ENCODE results near the gene HTN3. TPM values are rescaled to one million over a fixed set of nuclear protein-coding genes. Genes with fewer than 3 reads are reported as not detected.
"Not testable (repeated sequence)": the region's sequence is repeated elsewhere in the genome, so short reads cannot be mapped to it uniquely, and the experiment has no call there.

The HTN3 gene
- not detected for total RNA-seq

GRCh38 chr4:70028159-70028558 is at the start of gene HTN3:
TSS of gene HTN3 (plus strand) at chr4:70028459. CDS start at chr4:70030741, 2,282 bp downstream.
- ATAC-seq, result not testable (repeated sequence)

GRCh38 chr4:69984030-69984443 is 44.2 kb upstream of the HTN3 start:
- ATAC-seq, result peak; percentile 92

GRCh38 chr4:69986663-69987062 is 41.6 kb upstream of the HTN3 start:
- ATAC-seq, result no peak

- no peak for ATAC-seq
These were observed 37.2 kb upstream of the HTN3 start for GRCh38 chr4:69991016-69991415.

- ATAC-seq, result no peak
These were observed 33.5 kb upstream of the HTN3 start for GRCh38 chr4:69994782-69995181.

GRCh38 chr4:69995526-69996016 is 32.7 kb upstream of the HTN3 start, which contains the start of gene STATH:
TSS of gene STATH (plus strand) at chr4:69995966. CDS start at chr4:69998438, 2,472 bp downstream.
- peak; percentile 82 for ATAC-seq

- no peak for ATAC-seq
These were observed 28.8 kb upstream of the HTN3 start for GRCh38 chr4:69999420-69999819.

GRCh38 chr4:70000711-70001110 is 27.5 kb upstream of the HTN3 start:
- ATAC-seq, result no peak

- ATAC-seq, result no peak
These were observed 25.8 kb upstream of the HTN3 start for GRCh38 chr4:70002507-70002906.

- ATAC-seq, result no peak
These were observed 19.5 kb upstream of the HTN3 start for GRCh38 chr4:70008771-70009170.

GRCh38 chr4:70019006-70019405 is 9.3 kb upstream of the HTN3 start:
- ATAC-seq, result not testable (repeated sequence)

- no peak for ATAC-seq
These were observed 5.0 kb upstream of the HTN3 start for GRCh38 chr4:70023218-70023617.

GRCh38 chr4:70027011-70027410 is 1.2 kb upstream of the HTN3 start:
- no peak for ATAC-seq

GRCh38 chr4:70037559-70037958 is 9.3 kb downstream of the HTN3 start:
- not testable (repeated sequence) for ATAC-seq

- ATAC-seq, result not testable (repeated sequence)
These were observed 11.7 kb downstream of the HTN3 start for GRCh38 chr4:70039928-70040327.

GRCh38 chr4:70041652-70042286 is 13.5 kb downstream of the HTN3 start:
- no peak for ATAC-seq

- not testable (repeated sequence) for ATAC-seq
These were observed 21.9 kb downstream of the HTN3 start, which contains the start of gene HTN1 for GRCh38 chr4:70050138-70050537. TSS of gene HTN1 (plus strand) at chr4:70050438. CDS start at chr4:70053077, 2,639 bp downstream.

- ATAC-seq, result not testable (repeated sequence)
These were observed 28.3 kb downstream of the HTN3 start for GRCh38 chr4:70056534-70056933.

GRCh38 chr4:70057651-70058050 is 29.4 kb downstream of the HTN3 start:
- no peak for ATAC-seq

- ATAC-seq, result no peak
These were observed 30.9 kb downstream of the HTN3 start for GRCh38 chr4:70059149-70059548.

- ATAC-seq, result no peak
These were observed 33.7 kb downstream of the HTN3 start for GRCh38 chr4:70062000-70062399.

- no peak for ATAC-seq
These were observed 51.9 kb downstream of the HTN3 start for GRCh38 chr4:70080205-70080604.
